ENCODE measurements around the gene DCLK1.

The DCLK1 gene

DNA sequence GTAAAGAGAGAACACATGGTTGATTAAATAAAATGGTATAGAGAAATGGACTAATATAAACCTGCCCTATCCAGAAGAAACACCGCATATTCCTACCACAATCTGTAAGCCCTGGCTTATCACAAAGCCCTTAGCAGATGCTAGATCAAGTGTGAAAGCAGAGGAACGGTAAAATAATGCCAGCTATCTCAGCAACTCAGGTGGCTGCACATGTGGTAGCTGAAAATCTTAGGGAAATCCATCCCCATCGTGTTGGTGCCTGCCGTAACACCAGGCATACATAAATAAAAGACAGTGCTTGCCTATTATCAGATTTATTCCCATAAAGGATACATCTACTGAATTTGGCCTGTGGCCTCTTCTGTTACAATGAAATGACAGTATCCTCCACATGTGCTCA is 350.6 kb downstream of the DCLK1 start:
- no peak for DNase-seq

DNA sequence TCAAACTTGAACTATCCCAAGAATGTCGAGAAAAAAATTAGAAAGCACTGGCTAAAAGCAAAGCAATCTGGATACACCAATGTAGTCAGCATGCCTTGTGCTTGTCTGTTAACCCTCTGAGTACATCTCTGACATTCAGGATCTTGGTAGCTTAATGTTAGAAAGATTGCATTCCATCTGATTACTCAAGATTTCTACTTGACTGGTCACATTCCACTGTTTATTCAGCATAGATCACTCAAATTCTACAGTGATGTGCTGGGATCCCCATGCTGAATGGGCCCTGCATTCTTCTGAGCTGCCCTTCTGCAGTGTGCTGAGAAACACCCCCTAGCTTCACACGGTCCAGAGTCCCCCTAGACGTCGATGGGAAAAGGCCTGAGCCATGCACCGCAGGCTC is 359.3 kb downstream of the DCLK1 start:
- no peak for DNase-seq

DNA sequence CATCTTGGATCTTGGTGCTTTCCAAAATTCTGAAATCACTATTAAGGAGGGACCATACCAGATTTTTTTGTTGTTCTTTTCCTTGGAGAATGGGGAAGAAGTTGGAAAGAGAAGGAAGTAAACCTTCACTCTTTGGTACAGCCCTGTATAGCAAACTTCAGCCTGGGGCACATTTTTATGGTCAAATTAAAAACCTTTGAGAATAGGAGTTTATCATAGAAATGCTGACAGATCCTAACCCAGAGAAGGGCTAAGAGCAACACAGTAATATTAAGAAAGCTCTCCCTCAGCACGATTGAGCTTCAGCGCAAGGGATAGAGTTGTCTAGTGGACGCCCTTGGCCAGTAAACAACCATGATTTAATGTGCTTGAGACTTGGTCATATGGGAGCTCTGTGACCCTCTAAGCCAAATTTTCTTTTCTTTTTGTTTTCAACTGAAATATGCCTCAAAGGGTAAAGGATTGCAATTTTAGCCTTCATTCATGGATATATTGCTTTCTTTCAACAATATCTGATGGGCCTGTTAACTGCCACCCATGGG is 360.4 kb downstream of the DCLK1 start:
- DNase-seq = no peak

- no peak for DNase-seq
These were observed 361.4 kb downstream of the DCLK1 start for GRCh38 chr13:35769812-35770211.

- no peak for DNase-seq
These were observed 362.6 kb downstream of the DCLK1 start for GRCh38 chr13:35768551-35768950.

DNA sequence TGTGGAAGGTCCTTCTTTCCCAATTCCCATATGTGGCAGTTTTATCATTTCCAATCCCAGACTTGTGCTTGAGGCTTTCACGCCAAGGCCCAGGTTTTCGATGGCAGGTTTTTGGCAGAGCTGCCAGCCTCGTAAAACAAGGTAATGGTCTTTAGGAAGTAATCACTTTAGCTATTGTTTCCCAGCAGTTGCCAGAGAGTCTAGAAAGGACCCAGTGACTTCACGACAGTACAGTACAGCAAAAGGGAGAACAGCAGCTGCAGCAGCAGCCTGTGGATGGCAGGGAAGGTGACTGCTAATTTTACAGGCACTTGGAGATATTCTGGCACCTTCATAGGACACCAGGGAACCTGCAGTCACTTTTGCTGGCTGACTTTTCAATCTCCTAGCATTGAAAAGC is 363.1 kb downstream of the DCLK1 start:
- no peak for DNase-seq

DNA sequence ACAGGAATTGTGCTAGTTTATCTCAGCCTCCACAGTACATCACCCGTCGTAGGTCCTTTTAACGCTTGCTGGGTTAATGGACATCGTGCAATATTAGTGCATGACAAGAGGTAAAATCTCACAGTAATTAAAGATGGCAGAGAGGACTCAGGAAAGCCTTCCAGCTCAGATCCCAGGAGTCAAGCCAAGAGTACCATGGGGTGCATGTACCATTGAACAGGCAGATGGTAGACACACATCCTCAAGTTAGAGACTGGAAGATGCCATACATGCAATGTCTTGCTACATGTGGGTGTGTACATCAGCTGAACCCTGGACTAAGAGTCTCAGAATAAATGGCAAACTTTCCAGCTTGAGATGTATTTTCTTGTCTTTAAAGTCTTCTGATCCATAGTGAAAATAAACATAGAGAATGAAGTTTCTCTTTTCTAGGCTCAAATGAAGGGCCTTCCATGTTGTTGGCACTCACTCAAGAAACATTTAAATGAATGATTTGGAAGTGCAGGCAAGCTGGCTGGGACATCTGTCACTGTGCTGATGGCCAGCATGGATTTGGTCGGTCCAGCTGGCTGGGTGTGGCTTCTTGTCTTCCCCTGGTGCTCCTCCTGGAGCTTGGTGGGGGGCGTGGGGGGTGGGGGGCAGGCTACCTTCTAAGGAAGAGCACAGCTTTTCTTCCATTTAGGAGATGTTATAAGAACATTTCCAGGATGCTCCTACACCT is 363.8 kb downstream of the DCLK1 start:
- no peak for DNase-seq

DNA sequence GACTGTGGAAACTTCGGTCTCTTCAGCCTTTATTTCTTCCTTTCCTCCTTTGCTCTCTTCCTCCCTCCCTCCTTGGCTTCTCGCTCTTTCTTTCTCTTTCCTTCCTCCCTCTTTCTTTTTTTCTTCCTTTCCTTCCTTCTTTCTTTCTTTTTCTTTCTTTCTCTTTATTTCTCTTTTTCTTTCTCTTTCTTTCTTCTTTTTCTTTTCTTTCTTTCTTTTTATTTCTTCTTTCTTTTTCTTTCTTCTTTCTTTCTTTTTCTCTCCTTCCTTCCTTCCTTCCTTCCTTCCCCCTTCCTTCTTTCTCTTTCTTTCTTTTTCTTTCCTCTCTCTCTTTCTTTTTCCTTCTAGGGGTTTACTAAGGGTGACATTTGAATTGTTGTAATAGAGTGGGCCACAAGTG is 364.5 kb downstream of the DCLK1 start:
- DNase-seq = no peak

GRCh38 chr13:35765941-35766340 is 365.2 kb downstream of the DCLK1 start:
- no peak for DNase-seq

- DNase-seq = no peak
These were observed 365.8 kb downstream of the DCLK1 start for GRCh38 chr13:35765366-35765765.

DNA sequence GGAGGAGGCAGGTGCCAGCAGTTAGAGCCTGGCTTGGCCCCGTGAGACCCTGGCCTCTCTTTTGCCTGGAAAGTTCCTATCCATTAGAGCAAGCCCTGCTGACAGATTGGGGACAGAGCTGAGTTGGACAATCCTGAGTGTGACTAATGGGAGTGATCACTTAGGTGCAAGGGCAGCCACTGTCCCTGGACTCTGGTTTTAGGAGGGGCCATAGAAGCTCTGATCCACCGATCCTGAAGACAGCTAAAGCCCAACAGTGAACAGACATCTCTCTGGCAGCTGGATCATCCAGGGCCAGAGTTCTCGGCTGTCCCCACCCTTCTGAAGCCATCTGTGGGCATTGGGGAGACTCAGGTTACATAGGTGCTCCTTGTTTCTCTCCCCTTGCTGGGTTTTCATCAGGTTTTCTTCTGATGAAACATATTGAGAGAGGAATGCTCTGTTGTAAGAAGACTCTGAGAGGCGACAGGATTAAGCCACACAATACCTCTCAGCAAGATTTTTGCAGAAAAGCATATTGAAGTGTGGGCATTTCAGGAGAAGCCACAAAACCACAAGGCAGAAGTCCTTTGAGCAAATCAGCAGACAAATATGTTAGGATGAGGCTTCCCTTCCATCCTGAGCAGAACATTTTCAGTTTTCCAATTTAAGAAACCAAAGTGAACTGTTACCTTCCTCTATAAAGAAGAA is 366.7 kb downstream of the DCLK1 start:
- DNase-seq = no peak

- DNase-seq = no peak
These were observed 367.4 kb downstream of the DCLK1 start for GRCh38 chr13:35763782-35764123.

DNA sequence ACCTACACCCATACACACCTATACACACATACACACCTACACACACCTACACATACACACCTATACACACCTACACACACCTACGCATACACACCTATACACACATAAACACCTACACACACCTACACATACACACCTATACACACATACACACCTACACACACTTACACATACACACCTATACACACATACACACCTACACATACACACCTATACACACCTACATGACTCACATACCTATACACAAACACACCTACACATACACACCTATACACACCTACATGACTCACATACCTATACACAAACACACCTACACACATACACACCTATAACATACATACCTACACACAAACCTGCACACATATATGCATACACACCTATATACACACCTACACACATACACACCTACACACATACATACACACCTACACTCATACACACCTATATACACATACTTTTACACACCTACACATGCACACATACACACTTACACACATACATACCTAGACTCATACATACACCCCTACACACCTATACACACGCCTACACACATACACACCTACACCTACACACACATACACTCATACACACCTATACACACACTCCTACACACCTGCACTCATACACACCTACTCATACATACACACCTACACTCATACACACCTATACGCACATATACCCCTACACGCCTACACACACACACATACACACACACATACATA is 368.0 kb downstream of the DCLK1 start:
- no peak for DNase-seq

- no peak for DNase-seq
These were observed 369.5 kb downstream of the DCLK1 start for GRCh38 chr13:35761440-35762252.

GRCh38 chr13:35760735-35761281 is 370.4 kb downstream of the DCLK1 start:
- DNase-seq = no peak

DNA sequence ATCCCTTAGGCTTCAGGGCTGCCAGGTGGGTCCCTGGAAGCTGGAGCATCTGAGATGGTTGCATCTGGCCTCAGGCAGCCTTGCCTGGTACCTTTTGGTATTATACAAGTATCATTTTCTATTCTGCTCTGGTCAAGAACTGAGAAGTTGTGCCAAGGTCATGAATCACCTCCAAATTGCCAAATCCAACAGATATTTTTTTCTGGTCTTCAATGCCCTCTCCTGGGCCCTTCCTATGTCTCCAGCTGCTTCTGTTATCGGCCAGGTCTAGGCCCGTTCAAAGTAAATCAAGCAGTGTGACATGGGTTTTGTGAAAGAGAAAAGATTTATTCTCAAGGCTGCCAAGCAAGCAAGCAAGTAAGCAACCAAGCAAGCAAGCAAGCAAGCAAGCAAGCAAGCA is 383.6 kb downstream of the DCLK1 start:
- DNase-seq = no peak

- DNase-seq = no peak
These were observed 386.5 kb downstream of the DCLK1 start for GRCh38 chr13:35744566-35745178.

GRCh38 chr13:35744144-35744543 is 387.0 kb downstream of the DCLK1 start:
- DNase-seq = no peak

DNA sequence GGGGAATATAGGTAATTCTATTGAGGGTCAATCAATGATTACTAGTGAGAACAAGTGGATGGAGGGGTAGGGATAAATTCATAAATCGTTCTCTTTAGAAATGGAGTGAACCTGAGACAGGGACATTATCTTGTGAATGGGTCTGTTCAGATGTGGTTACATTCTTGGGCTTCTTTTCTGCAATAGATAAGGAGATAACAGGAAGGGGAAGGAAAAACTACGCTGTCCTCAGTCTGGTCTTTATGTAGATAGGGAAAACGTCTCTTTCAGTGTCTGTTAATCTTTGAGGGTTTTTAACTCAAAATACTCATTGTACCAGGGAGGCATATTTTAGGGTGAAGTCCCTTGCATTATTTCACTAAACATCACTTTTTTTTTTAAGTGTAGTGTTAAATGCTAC is 388.0 kb downstream of the DCLK1 start:
- no peak for DNase-seq

GRCh38 chr13:35741657-35742056 is 389.5 kb downstream of the DCLK1 start:
- no peak for DNase-seq

DNA sequence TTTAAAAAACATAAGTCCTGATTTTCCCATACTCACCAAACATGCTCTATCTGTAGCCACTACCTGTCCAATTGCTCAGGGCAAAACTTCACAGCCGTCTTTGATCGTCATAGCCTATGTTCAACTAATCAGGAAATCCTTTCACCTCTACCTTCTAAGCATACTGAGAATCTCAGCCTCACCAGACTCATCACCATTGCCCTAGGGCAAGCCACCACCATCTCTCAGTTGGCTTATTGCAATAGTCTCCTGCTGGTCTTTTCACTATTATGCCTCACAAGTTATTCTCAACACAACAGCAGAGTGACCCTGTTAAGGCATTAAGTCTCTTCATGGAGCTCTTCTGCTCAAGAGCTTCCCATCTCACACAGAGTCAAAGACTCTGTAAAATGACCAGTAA is 394.3 kb downstream of the DCLK1 start:
- no peak for DNase-seq

DNA sequence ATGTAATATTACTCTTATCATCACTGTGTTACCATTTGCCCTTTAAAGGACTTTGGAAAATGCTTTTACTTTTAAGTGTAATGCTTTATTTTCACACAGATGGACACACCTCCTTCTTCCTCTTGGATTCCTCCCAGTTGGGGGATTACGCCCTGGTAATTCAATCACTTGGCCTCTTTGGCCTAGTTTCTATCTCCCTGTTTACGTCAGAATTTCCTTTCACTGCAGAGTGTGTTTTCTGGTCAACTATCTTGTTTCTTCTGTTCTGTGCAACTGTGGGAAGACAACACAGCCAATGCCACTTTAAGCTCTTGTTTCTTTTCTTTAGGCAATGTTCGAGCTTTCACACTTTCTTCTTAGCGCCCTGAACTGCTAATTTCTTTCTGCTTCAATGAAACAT is 397.4 kb downstream of the DCLK1 start:
- DNase-seq = no peak

Measured in activated CD4-positive, alpha-beta T cell treated with anti-CD3 and anti-CD28 coated beads for 4 hours (primary cell).